HepG2 (cell line): ENCODE measurements around the gene CLEC16A. TPM values are rescaled to one million over a fixed set of nuclear protein-coding genes. Genes with fewer than 3 reads are reported as not detected.

Source experiments
- ATF7 ChIP-seq, 2 experiments: fragments of 450-650 bp in 1 of 2; sonication (generic) in 1 of 2; formaldehyde crosslinking in 1 of 2; IDR thresholded peaks; 2 replicates each; pipeline versions ENCODE4 v1.4.0 to v1.6.1; 2016 to 2020; ENCODE audit warnings: antibody characterized with exemption in 1 of 2, mild to moderate bottlenecking in 1 of 2, missing genetic modification reagents in 1 of 2
- CREB1 ChIP-seq, 2 experiments: fragments of 450-650 bp in 1 of 2; IDR thresholded peaks; 2 replicates each; pipeline ENCODE4 v1.6.1; 2016 to 2017; ENCODE audit warnings: control low read depth in 1 of 2, mild to moderate bottlenecking in 1 of 2, missing compliant biosample characterization in 1 of 2, missing genetic modification characterization in 1 of 2
- FOXK2 ChIP-seq: fragments of 450-650 bp; IDR thresholded peaks from 2 replicates; pipeline ENCODE4 v1.6.1; 2016
- FOXP1 ChIP-seq, 2 experiments: fragments of 450-650 bp in 1 of 2; IDR thresholded peaks; 2 replicates each; pipeline ENCODE4 v1.6.1; 2017 to 2018; ENCODE audit warnings: antibody characterized with exemption in 1 of 2
- MZF1 ChIP-seq: sonication (generic); formaldehyde crosslinking; IDR thresholded peaks from 2 replicates; pipeline ENCODE4 v1.8.1; 2023; ENCODE audit warnings: mild to moderate bottlenecking, missing genetic modification reagents, borderline replicate concordance
- SKIL ChIP-seq: sonication (generic); formaldehyde crosslinking; IDR thresholded peaks from 2 replicates; pipeline ENCODE4 v1.8.0; 2022; ENCODE audit warnings: missing genetic modification reagents, mild to moderate bottlenecking, moderate library complexity, borderline replicate concordance
- SSRP1 ChIP-seq: IDR thresholded peaks from 2 replicates; pipeline ENCODE4 v1.6.1; 2016; ENCODE audit warnings: control low read depth
- TFDP2 ChIP-seq: sonication (generic); formaldehyde crosslinking; IDR thresholded peaks from 2 replicates; pipeline ENCODE4 v1.4.0; 2020; ENCODE audit warnings: missing genetic modification reagents
- ZBTB7A ChIP-seq: sonication (generic); formaldehyde crosslinking; IDR thresholded peaks from 2 replicates; pipeline ENCODE4 v1.8.0; 2022; ENCODE audit warnings: mild to moderate bottlenecking, missing genetic modification reagents
- ZNF282 ChIP-seq: fragments of 450-650 bp; IDR thresholded peaks from 2 replicates; pipeline ENCODE4 v1.6.1; 2018; ENCODE audit not compliant: partially characterized antibody
- polyA plus RNA-seq, 8 experiments: library from polyadenylated mRNA; depleted of rRNA in 3 of 8; stranded (reverse) in 7 of 8; unstranded in 1 of 8; fragments of >200 nt; fragmentation: Illumina TruSeq in 4 of 8; extraction: Trizol in 4 of 8; gene quantifications; 2 replicates each; pipeline versions ENCODE4 v1.2.1 to v1.2.3, GENCODE V29; 2011 to 2016; ENCODE audit warnings: low read depth in 4 of 8, missing spikeins in 1 of 8, mixed read lengths in 1 of 8; ENCODE audit not compliant: insufficient read depth in 1 of 8
- total RNA-seq, 5 experiments: library from RNA; depleted of rRNA; stranded (reverse); fragments of >200 nt; fragmentation: Illumina TruSeq; extraction: Trizol; gene quantifications; 2 replicates each; pipeline ENCODE4 v1.2.3, GENCODE V29; 2016; ENCODE audit warnings: low read depth in 1 of 5

Gene CLEC16A
- total and polyA plus RNA-seq, 2 of the 13 experiments (the other 11 are each of a cell fraction or from before 2014, with no cell fraction given) = 8.5 to 10.3 TPM

- TF ChIP-seq MZF1 (CRISPR knock-in tag) (no peak), ZNF282 (peak; percentile 76), ZBTB7A (CRISPR knock-in tag) (no peak), FOXP1 (IDR thresholded peaks at IDR 0.05) (peak; percentile 64), FOXP1 (CRISPR knock-in tag; IDR thresholded peaks at IDR 0.05) (no peak), CREB1 (IDR thresholded peaks at IDR 0.05) (peak; percentile 76), CREB1 (CRISPR knock-in tag; IDR thresholded peaks at IDR 0.05) (no peak), ATF7 (IDR thresholded peaks at IDR 0.05) (0 out of 2 replicates have a peak, but pooled peaks have one; percentile 29), ATF7 (CRISPR knock-in tag; IDR thresholded peaks at IDR 0.05) (no peak), FOXK2 (peak; percentile 55; the same call in 1 of the 2 replicates), TFDP2 (CRISPR knock-in tag) (no peak), SKIL (CRISPR knock-in tag) (0 out of 2 replicates have a peak, but pooled peaks have one; percentile 24), SSRP1 (CRISPR knock-in tag) (no peak)
These were observed 227.5 kb downstream of the CLEC16A start (continued) for GRCh38 chr16:11171757-11172299.
